Brain pericyte (primary cell): Measurements from ENCODE around the gene RALGAPA2.

Experiments used
- DNase-seq: peaks from one replicate; pipeline ENCODE4 v3.0.0-alpha.2; 2012; ENCODE audit warnings: low read depth, low spot score

Gene RALGAPA2

DNA sequence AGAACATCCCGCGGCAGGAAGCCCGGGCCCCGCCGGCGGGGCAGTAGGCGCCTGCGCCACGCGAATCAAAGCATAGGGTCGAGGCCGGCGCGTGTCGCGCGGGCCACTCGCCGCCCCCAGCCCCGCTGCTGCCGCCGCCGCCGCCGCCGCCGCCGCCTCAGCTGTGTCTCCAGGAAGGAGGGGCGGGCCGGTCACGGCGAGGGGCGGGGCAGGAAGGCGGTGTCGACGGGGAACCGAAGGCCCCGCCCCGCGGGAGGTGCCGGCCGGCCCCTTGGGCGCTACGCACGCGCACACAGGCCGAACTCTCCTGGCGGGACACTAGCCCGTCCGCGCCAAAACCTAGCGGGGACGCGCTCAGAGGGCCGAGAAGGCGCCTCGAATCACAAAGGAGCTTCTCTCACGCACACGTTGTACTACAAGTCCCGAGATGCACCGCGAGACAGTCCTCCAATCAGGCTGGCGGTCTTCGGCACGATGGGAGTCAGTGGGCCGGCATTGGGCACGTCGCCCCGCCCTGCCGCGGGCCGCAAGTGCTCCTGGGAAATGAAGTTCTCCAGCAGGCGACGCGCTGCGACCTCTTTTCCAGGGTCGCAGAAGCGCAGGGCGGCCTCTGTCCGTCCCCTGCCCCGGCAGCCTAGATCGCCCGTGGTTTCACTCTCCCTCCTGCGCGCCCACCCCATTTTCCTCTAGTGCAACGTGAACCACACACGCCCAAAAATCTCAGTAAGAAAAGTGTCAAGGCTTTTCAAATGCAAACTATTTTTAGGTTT, at the start of gene RALGAPA2:
TSS of gene RALGAPA2 (minus strand) at position 171 of the 770 bp plus-strand sequence. CDS start at position 7, 164 bp downstream.
- DNase-seq: peak; percentile 95

DNA sequence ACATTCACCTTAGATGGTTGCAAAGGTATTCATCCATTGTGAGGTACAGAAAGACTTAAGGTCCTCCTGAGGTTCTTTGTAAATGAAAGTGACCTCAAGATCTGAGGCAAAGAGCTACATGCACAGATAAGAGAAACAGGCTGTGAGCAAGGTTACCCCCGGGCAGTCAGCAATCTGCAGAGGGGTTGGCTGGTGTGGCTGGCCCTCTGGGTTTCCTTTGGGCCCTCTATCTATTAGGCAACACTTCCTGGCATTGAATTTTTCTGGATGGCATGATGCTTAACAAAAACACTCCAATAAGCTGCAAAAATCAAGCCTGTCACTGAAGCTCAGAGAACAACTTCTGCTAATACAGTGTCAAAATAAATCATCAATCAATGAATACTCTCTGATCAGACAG, 48.9 kb upstream of the RALGAPA2 start:
- DNase-seq: no peak

DNA sequence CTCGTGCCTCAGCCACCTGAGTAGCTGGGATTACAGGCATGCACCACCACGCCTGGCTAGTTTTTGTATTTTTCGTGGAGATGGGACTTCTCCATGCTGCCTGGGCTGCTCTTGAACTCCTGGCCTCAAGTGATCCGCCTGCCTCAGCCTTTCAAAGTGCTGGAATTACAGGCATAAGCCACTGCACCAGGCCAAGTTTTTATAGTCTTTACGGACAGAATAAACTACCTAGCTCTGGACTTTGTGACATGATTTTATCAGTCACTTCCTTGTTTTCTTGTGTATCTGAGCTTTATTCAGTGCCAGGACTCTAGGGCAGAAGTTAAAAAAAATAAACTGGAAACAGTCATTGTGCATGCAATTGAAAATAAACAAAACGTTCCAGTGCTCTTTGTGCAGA, 46.7 kb upstream of the RALGAPA2 start:
- no peak for DNase-seq

DNA sequence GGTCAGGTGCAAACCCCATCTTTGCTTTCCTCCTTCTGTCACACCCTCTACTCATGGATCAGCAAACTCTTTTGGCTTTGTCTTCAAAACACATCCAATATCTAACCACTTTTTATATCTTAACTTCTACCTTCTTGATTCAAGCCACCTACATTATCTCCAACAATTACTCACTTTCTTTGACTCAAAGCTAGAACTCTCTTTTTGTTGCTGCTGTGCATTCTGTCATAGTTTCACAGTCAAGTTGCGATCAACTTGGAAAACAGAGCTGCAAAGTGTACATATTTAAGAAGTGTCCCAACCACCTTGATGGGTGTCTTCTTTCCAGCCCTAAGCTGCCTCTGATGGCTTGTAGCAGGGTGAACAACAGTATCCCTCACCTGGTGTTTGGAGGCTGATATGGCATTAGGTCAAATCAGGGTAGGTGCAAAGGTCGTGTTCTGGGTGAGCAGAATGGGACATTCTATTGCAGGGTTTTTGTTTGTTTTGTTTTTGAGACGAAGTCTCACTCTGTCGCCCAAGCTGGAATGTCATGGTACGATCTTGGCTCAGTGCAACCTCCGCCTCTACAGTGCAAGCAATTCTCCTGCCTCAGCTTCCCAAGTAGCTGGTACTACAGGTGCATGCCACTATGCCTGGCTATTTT, 43.4 kb upstream of the RALGAPA2 start:
- DNase-seq: no peak

DNA sequence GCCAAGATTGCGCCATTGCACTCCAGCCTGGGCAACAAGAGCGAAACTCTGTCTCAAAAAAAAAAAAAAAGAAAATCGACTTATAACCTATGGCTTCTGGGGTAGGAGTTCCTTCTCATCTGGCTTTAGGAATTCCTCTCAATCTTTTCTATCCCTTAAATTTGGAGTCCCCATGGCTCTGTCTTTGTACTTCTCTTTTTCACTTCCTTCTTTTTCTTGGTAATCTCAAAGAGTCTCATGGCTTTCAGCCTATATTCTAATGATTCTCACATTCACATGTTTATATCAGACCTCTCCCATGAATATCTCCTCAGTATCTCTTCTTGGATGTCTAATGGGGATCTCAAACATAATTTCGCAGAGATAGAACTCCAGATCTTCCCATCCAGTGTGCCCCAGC, 42.8 kb upstream of the RALGAPA2 start:
- DNase-seq: no peak

DNA sequence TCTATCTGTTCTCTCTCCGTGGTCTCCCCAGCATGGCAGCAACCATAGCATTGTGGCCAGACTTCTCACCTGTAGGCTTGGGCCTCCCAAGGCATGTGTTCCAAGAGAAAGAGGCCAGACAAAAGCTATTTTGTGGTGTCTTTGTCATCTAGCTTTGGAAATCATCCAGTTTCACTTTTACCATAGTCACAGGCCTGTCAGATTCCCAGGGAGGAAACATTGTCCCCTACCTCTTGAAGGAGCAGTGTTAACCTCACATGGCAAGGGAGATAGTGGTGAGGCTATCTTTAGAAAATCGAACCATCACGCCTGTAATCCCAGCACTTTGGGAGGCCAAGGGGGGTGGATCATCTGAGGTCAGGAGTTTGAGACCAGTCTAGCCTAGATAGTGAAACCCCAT, 42.3 kb upstream of the RALGAPA2 start:
- DNase-seq: no peak

DNA sequence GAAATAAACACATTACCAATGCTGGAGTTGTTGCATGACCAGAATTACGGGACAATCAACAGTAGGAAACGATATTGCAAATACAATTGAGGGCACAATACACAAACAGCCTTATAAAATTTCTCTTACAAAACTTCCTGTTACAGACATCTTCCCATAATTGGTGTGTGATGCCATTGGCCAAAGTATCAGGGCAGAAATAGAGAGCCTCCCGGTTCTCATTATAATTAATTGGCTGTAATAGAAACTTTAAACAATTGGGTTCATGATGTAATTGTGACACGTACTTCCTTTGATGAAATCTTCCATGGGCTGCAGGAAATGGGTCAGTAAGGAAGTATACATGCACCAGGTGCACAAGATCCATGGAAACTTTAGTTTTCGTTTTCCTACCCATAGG, 40.3 kb upstream of the RALGAPA2 start:
- no peak for DNase-seq

DNA sequence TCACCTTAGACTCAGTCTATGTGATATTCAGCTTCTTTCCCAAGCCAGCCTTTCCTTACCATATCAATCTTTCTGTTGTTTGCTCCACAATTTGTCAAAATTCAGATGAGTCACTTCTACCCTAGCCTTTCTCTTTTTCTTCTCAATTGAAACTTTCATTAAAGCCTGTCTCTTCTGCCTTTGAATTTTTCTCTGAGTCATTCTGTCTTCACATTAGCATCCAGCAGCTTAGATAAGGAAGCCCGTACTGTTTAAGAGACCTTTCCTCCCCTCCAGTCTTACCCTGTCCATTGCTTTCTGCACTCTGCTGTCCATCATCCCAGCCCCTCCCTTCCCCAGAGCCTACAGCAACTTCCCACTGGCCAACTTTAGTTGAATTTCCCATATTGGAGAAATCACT, 34.9 kb upstream of the RALGAPA2 start:
- no peak for DNase-seq

DNA sequence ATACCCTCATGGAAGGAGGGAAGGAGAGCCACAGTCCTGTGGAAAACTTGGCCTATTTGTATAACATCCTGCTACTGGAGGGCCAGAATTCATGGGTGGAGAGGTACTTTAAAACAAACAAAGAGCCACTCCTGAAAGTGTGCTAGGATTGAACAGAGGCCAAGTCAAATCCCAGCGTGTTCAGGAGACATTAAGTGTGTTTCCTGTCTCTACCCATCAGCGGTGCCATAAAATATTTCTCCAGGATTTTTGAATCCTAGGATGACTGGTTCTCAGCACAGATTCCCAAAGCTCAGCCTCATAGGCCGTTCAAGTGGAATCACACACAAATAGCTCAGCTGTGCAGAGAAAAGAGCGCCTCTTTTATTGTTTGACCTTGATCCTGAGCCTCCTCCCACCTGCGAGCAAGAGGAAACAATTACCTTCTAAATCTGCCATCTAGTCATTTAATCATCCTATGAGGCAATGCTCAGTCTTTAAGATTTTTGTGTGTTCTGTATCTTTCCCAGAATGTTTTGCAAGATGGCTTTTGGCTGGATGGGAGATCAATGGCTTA, 31.8 kb upstream of the RALGAPA2 start:
- DNase-seq: no peak

DNA sequence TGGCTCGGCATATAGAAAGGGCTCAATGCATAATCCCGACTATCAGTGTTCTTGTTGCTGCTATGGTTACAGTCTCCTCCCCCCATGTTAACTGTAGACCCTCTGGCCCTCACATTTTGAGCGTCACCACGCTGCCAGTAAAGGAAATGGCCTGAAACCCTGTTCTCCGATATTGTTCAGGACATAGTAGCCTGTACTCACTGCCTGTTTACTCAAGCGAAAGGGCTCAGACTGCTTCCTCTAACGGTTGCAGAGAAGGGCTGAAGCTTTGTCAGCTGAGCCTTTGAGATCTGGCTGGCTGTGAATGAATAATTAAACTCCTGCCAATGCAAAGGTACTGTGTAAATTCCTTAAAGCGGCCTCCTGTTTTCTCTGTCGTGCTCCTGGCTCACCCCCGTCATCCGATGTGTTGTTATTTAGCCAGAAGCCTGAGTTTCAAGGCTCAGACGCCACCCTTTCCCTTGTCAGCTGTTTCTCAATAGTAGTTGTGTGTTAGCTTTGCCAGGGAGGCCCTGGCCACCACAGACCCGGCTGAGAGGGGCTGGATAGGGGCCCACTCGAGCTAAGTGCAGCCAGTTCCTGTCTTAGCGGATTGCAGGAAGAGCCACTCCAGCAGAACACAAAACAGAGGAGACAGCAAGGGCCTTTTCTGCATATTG, 31.2 kb upstream of the RALGAPA2 start:
- DNase-seq: no peak

DNA sequence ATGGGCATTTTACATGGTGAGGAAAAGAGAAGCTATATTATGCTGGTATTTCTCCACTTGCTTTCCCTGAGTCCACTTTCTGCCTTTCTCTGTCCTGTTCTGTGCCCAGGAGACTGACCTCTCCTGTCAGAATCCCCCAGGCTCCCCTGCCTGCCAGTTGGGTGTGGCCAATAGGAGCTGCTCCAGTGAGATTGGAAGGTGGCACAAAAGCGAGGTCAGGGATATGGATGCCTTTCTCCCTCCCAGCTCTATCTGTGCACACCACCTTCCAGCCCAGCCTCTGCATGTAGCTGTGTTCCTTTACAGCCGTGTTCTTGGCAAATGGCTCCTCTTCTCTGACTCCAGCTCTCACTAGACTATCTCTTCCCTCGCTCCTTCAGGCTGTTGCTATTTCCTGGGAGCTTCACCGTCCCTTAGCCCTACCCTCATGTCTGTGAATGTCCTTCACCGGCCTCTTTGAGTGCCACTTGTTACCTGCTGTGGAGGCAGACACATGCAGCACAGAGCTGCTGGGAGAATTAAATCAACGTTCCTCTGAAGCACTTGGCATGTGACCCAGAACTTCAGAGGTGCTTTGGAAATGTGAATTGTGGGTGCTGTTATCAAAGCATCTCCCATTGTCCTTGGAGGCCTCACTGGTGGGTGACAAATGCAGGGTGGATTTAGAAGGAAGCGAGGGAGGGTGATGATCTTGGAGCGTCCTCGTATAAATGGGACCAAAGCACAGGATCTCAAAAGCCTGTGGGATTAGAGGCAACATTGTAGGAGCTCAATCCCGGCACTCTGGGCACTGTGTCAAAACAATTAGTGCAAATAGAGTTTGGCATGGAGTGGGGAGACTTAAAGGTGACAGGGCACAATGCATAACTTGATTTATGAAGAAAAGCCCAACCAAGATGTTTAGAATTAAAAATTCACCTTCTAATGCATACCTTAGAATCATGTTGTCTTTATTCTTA, 28.9 kb upstream of the RALGAPA2 start:
- DNase-seq: no peak

DNA sequence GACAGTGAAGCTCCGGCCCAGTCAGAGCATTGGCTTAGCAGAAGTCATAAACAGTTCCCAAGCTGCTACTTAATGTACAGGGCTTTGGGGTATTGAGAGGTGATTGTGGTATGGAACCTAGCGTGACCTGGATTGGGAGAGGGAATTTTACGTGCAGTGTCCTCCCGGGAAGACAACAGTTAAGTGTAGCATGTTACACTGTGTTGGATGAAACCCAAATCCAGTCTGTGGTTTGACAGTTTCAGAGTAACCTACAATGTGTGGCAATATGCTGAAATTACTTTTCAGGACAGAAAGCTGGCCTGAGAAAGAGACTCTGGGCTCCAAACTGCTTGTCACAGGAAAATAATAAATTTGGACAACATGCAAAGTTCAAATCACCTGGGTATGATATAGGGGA, 28.1 kb upstream of the RALGAPA2 start:
- no peak for DNase-seq

DNA sequence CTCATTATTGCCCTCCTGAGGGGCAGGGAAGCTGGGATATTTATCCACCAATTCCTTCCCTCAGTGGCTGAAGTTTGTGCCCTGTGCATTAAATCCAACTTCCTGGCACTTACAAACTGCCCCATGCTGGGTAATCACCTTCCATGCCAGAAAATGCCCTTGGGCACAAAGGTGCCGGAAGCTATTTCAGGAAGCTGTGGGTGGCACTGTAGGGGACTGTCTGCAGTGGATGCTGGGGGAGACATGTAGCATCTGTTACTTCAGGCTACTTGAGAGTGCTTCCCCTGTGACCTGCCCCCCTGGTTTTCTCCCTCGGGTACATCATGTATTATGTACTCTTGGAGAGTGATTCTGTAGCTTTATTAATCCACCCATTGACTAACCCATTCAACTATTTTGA, 24.7 kb upstream of the RALGAPA2 start:
- no peak for DNase-seq

DNA sequence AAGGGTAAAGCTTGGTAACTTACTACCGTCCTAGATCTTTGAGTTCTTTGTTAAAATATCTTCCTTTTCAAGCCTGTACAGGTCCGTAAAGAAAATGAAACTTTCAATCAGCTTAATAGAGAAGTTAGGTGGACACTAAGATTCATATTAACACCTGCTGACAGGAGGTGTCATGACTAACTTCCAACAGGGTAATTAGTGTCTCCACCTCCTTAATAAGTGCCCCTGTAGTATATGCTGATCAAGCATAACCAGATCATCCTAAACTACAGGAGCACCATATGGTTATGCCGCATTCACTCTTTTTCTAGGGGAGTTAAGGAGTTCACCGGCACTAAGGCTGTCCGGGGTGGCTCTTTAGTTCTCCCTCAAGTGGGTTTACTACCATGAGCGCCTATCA, 23.9 kb upstream of the RALGAPA2 start:
- no peak for DNase-seq

DNA sequence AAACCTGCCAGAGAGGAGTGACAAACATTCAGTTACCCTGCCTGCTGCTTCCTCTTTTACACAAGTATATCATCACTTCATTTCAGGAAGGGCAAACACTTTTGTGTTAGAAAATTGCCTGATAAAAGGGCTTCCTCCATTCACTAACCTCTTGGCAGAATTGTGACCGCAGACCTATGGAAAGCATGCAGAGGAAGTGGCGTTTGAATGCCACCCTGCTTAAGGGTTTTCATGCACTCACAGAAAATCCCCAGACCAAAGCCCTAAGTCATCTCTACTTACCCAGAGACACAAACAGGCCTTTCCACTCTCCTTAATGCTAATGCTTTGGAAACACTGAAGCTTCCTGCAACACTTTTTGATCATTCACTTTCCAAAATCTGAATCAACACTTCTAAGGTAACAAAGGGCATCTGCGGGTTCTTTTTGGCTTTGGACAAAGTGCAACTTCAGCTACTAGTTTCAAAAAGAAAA, 22.1 kb upstream of the RALGAPA2 start:
- DNase-seq: no peak

DNA sequence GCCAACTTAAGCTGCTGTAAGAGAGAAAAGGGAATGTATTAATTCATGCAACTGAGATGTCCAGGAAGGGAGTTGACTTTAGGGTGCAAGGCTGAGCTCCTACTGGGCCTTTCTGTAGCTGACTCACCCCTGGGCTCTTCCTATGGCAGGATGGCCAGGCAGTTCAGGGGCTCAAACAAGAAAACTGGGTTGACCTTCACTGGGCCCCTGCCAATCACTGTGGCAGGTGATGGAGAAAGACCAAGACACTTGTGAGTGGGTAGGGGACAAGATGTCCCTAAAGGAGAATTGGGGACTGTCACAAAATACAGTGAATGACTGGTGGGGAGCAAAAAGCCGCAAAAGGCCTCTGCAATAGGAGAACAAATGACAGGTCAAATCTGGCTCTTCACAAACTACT, 21.5 kb upstream of the RALGAPA2 start:
- DNase-seq: no peak

DNA sequence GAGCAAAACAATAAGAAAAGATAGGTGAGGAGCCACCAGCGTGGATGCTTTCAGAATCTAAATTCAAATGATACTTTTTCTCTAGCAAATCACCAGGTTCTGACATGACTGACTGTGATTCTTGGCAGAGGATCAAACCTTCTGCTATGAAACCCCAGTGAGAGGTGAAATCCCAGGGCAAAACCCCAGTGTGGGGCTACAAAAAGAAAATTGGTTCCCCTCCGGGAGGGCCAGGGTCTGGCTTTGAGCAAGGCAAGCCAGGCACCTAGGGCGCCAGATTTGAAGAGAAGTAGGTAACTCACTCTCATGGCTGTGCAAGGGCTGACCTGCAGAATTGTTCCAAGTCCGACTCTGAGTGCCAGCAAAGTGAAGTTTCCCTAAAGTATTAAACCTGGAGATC, 20.2 kb upstream of the RALGAPA2 start:
- DNase-seq: peak; percentile 30

DNA sequence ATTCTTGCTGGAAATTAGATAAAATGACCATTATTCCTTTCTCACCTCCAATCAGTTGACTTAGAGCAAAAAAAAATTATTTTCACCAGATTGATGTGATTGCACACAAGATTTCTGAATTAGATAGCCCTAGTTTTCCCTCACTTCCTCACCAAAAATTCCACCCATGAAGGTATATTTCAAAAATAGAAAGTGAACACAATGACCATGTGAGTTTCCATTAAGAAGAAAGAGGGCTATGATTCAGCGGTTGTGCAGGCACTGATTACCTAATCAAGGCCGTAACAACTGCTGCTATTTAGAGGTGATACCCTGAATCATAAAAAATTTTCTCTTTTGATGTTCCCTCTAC, 19.5 kb upstream of the RALGAPA2 start:
- no peak for DNase-seq

DNA sequence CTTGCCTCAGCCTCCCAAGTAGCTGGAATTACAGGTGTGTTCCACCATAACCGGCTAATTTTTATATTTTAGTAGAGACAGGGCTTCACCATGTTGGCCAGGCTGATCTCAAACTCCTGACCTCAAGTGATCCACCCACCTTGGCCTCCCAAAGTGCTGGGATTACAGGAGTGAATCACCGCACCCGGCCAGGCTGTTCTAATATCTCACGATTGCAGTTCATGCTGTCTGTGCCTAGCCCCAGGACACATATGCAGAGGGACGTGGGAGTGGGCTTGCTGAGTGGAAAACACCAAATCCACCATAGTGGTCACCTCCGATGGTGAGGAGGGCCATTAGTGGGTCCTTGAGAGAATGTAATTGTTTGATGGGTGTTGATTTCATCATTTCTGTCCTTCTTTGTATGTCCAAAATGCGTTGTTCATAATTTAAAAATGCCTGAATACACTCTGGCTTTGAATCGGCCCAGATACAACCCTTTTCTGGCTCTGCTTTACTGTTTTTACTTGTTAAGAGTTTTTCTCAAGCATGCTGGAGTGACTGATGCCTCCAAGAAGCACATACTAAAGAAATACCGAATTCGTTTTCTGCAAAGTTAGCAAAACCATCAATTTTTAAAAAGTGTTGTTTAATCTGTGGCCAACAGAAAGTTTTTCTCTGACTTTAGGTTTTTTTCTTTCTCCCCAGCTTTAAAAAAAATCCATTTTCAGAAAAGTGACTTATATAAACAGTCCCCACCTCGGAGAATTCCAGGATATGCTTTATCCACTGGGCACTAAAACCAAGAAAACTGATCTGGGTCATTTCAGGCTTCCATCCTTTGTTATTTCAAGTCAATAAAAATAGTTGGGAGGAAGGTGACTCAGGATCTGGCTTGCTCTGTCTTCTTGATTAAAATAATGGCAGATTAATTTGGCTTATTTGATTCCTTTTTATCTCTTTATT, 18.8 kb upstream of the RALGAPA2 start:
- DNase-seq: no peak

DNA sequence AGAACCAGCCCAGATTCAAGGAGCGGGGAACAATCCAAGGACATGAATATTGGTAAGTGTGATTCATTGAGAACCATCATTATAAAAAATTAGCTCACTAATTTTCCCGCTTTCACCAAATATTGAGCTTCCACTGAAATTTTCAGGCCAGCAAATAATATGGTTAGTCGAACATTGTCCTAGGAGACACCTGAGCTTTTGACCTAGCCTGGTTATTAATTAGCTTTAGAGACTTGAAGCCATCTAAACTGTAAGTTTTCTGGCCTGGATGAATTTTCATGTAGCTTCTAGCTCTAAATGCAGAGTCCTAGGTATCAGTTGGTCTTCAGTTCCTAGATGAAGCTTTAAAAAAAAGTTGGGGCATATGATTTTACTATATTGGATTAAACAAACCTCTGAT, 17.1 kb upstream of the RALGAPA2 start:
- no peak for DNase-seq
